ENCODE measurements around the gene FRAT2.

The FRAT2 gene

GRCh38 chr10:97323501-97323900 is 11.0 kb downstream of the FRAT2 start:
- no peak for DNase-seq (ENCODE audit: low spot score)

GRCh38 chr10:97321804-97322190 is 12.7 kb downstream of the FRAT2 start:
- DNase-seq (ENCODE audit: low spot score): no peak

GRCh38 chr10:97321032-97321803 is 13.3 kb downstream of the FRAT2 start:
- DNase-seq (ENCODE audit: low spot score): no peak

- no peak for DNase-seq (ENCODE audit: low spot score)
Observed at GRCh38 chr10:97320480-97321031, 14.0 kb downstream of the FRAT2 start.

GRCh38 chr10:97319671-97320479 is 14.7 kb downstream of the FRAT2 start:
- peak; percentile 61 for DNase-seq (ENCODE audit: low spot score)

- peak; percentile 89 for DNase-seq (ENCODE audit: low spot score)
Observed at GRCh38 chr10:97318772-97319651, 15.5 kb downstream of the FRAT2 start, which contains the start of gene FRAT1. Gene FRAT1, plus strand, starts transcription at chr10:97319271. Its CDS starts 183 bp downstream, at chr10:97319454.

- no peak for DNase-seq (ENCODE audit: low spot score)
Observed at GRCh38 chr10:97314671-97315070, 19.9 kb downstream of the FRAT2 start.

- no peak for DNase-seq (ENCODE audit: low spot score)
Observed at GRCh38 chr10:97312897-97313296, 21.6 kb downstream of the FRAT2 start.

- DNase-seq (ENCODE audit: low spot score): no peak
Observed at GRCh38 chr10:97311111-97311626, 23.4 kb downstream of the FRAT2 start.

- DNase-seq (ENCODE audit: low spot score): no peak
Observed at GRCh38 chr10:97307866-97308780, 26.4 kb downstream of the FRAT2 start.

- no peak for DNase-seq (ENCODE audit: low spot score)
Observed at GRCh38 chr10:97307441-97307840, 27.1 kb downstream of the FRAT2 start.

- DNase-seq (ENCODE audit: low spot score): no peak
Observed at GRCh38 chr10:97302088-97302791, 32.3 kb downstream of the FRAT2 start.

GRCh38 chr10:97300980-97301379 is 33.5 kb downstream of the FRAT2 start:
- no peak for DNase-seq (ENCODE audit: low spot score)

- DNase-seq (ENCODE audit: low spot score): no peak
Observed at GRCh38 chr10:97298223-97298571, 36.3 kb downstream of the FRAT2 start.

GRCh38 chr10:97297556-97298222 is 36.8 kb downstream of the FRAT2 start:
- no peak for DNase-seq (ENCODE audit: low spot score)

- DNase-seq (ENCODE audit: low spot score): no peak
Observed at GRCh38 chr10:97292862-97293198, 41.7 kb downstream of the FRAT2 start.

GRCh38 chr10:97292097-97292861 is 42.2 kb downstream of the FRAT2 start, which contains the start of gene ARHGAP19:
Gene ARHGAP19, minus strand, starts transcription at chr10:97292637. Its CDS starts 10 bp downstream, at chr10:97292627.
- DNase-seq (ENCODE audit: low spot score): peak; percentile 96

- DNase-seq (ENCODE audit: low spot score): no peak
Observed at GRCh38 chr10:97291357-97292096, 43.0 kb downstream of the FRAT2 start.
